B cell (primary cell): Measurements from ENCODE around the gene DNM1. TPM values are rescaled to one million over a fixed set of nuclear protein-coding genes. Genes with fewer than 3 reads are reported as not detected.

ENCODE experiments used
- ATAC-seq: fragments of 200-7000 bp; cut with Tn5 transposase; one replicate; pipeline ENCODE4 v1.10.0; 2021; ENCODE audit warnings: low read depth, mild to moderate bottlenecking, moderate number of reproducible peaks, moderate library complexity
- CTCF ChIA-PET: fragments of 350-600 bp; sonication (Branson Sonifier 250); formaldehyde crosslinking; loops from one replicate; lab custom pipeline; 2021; ENCODE audit warnings: antibody characterized with exemption, inconsistent platforms; lab: Charles Lee
- POLR2A ChIA-PET: fragments of 350-600 bp; sonication (Branson Sonifier 250); formaldehyde crosslinking; loops from one replicate; lab custom pipeline; 2021; ENCODE audit warnings: antibody characterized with exemption; lab: Charles Lee
- DNase-seq: peaks from one replicate; pipeline ENCODE4 v3.0.0; 2013
- H2AFZ ChIP-seq: 2 replicates; pipeline ENCODE4 v1.6.1; 2012; ENCODE audit warnings: mild to moderate bottlenecking, low read depth, low read length; ENCODE audit not compliant: insufficient read depth, poor library complexity, severe bottlenecking
- H3K27ac ChIP-seq, 2 donors: 1 replicate in 1 of 2; 2 replicates in 1 of 2; pipeline ENCODE4 v1.5.1; 2012 to 2013; ENCODE audit warnings: low read length in 2 of 2, mild to moderate bottlenecking in 2 of 2, moderate library complexity in 1 of 2
- H3K27me3 ChIP-seq, 4 experiments: fragments of 200-600 bp in 1 of 4; sonication (generic) in 1 of 4; replicated peaks in 1 of 4; 1 replicate in 2 of 4; 2 replicates in 2 of 4; pipeline versions ENCODE4 v1.6.1 to v1.7.0; 2013 to 2016; ENCODE audit warnings: low read length in 3 of 4, mild to moderate bottlenecking in 2 of 4, mixed read lengths in 1 of 4, moderate library complexity in 1 of 4; ENCODE audit not compliant: insufficient read depth in 4 of 4, control insufficient read depth in 3 of 4; ENCODE audit errors: control extremely low read depth in 1 of 4
- H3K36me3 ChIP-seq, 2 experiments: replicated peaks in 1 of 2; 1 replicate in 1 of 2; 2 replicates in 1 of 2; pipeline versions ENCODE4 v1.6.1 to v1.7.1; 2013; ENCODE audit warnings: low read length in 1 of 2; ENCODE audit not compliant: insufficient read depth in 2 of 2, control insufficient read depth in 1 of 2; ENCODE audit errors: control extremely low read depth in 1 of 2, extremely low read depth in 1 of 2
- H3K4me1 ChIP-seq, 2 donors: fragments of 200-600 bp in 1 of 2; sonication (generic) in 1 of 2; 1 replicate in 1 of 2; 2 replicates in 1 of 2; pipeline versions ENCODE4 v1.5.1 to v1.6.1; 2013 to 2017; ENCODE audit warnings: low read length in 2 of 2; ENCODE audit not compliant: control insufficient read depth in 2 of 2, insufficient read depth in 2 of 2
- H3K4me2 ChIP-seq: replicated peaks from 2 replicates; pipeline ENCODE3; 2012; ENCODE audit warnings: mild to moderate bottlenecking, low read depth, low read length; ENCODE audit not compliant: poor library complexity, severe bottlenecking
- H3K4me3 ChIP-seq, 5 experiments: fragments of 200-600 bp in 1 of 5; sonication (generic) in 1 of 5; 1 replicate in 3 of 5; 2 replicates in 2 of 5; pipeline versions ENCODE4 v1.5.1 to v1.7.0; 2011 to 2016; ENCODE audit warnings: low read length in 4 of 5, mild to moderate bottlenecking in 4 of 5, low read depth in 2 of 5, control low read depth in 1 of 5, moderate library complexity in 1 of 5; ENCODE audit not compliant: insufficient read depth in 1 of 5; ENCODE audit errors: control extremely low read depth in 1 of 5, extremely low read depth in 1 of 5
- H3K79me2 ChIP-seq: fragments of 200-600 bp; sonication (generic); one replicate; pipeline ENCODE4 v1.6.0; 2016; ENCODE audit warnings: low read length; ENCODE audit not compliant: control insufficient read depth, insufficient read depth
- H3K9ac ChIP-seq: fragments of 200-600 bp; sonication (generic); 2 replicates; pipeline ENCODE4 v1.6.1; 2017; ENCODE audit warnings: mild to moderate bottlenecking, low read length, moderate library complexity
- H3K9me3 ChIP-seq, 3 donors: one replicate each; pipeline versions ENCODE4 v1.6.1 to v1.7.1; 2013; ENCODE audit warnings: low read length in 2 of 3; ENCODE audit not compliant: control insufficient read depth in 2 of 3, insufficient read depth in 1 of 3; ENCODE audit errors: control extremely low read depth in 1 of 3
- H4K20me1 ChIP-seq: 2 replicates; pipeline ENCODE4 v1.6.0; 2012; ENCODE audit warnings: mild to moderate bottlenecking, low read length; ENCODE audit not compliant: insufficient read depth, control insufficient read depth, poor library complexity, severe bottlenecking
- H3K27ac Mint-ChIP-seq: one replicate; pipeline ENCODE4 v1.8.0; 2021; ENCODE audit warnings: mixed read lengths
- H3K27me3 Mint-ChIP-seq: one replicate; pipeline ENCODE4 v1.8.0; 2021; ENCODE audit warnings: mixed read lengths
- H3K4me1 Mint-ChIP-seq: one replicate; pipeline ENCODE4 v1.8.0; 2021; ENCODE audit warnings: mixed read lengths
- H3K4me3 Mint-ChIP-seq: one replicate; pipeline ENCODE4 v1.8.0; 2021; ENCODE audit warnings: mixed read lengths
- H3K9me3 Mint-ChIP-seq: one replicate; pipeline ENCODE4 v1.8.0; 2022; ENCODE audit warnings: mixed read lengths; ENCODE audit not compliant: insufficient read depth
- EZH2 ChIP-seq: IDR thresholded peaks from 2 replicates; pipeline ENCODE4 v1.6.1; 2012; ENCODE audit warnings: borderline replicate concordance, low read depth, mild to moderate bottlenecking, moderate library complexity, low read length; ENCODE audit not compliant: insufficient read depth, poor library complexity, severe bottlenecking
- WGBS: methylation state at CpG from one replicate; pipeline ENCODE4 v1.1.5; 2013; ENCODE audit warnings: missing lambda C conversion rate; ENCODE audit not compliant: insufficient coverage; 5-methylcytosine and 5-hydroxymethylcytosine counted together
- intact Hi-C: fragments of 100-400 bp; cut with micrococcal nuclease; formaldehyde crosslinking; loops from one replicate; pipeline ENCODE4 v1.10.0; 2022
- polyA plus RNA-seq: library from polyadenylated mRNA; depleted of rRNA; stranded (reverse); fragments of >200 nt; gene quantifications from 2 replicates; pipeline ENCODE4 v1.2.3, GENCODE V29; 2012
- total RNA-seq, 2 donors: library from RNA; stranded (reverse); fragments of 120-200 nt in 1 of 2; gene quantifications; 1 replicate in 1 of 2; 2 replicates in 1 of 2; pipeline versions ENCODE4 v1.2.3 to v1.2.4, GENCODE V29; 2013 to 2022
- TF ChIP-seq, protein P1 (sequence below): fragments of 200-600 bp; IDR thresholded peaks from one replicate; pipeline ENCODE4 v1.8.0; 2022; ENCODE audit warnings: antibody characterized with exemption, mild to moderate bottlenecking

The DNM1 gene
- total and polyA plus RNA-seq, 2 donors (not counting 1 experiment from before 2014, with no cell fraction given): 0.63 to 1.3 TPM

DNA sequence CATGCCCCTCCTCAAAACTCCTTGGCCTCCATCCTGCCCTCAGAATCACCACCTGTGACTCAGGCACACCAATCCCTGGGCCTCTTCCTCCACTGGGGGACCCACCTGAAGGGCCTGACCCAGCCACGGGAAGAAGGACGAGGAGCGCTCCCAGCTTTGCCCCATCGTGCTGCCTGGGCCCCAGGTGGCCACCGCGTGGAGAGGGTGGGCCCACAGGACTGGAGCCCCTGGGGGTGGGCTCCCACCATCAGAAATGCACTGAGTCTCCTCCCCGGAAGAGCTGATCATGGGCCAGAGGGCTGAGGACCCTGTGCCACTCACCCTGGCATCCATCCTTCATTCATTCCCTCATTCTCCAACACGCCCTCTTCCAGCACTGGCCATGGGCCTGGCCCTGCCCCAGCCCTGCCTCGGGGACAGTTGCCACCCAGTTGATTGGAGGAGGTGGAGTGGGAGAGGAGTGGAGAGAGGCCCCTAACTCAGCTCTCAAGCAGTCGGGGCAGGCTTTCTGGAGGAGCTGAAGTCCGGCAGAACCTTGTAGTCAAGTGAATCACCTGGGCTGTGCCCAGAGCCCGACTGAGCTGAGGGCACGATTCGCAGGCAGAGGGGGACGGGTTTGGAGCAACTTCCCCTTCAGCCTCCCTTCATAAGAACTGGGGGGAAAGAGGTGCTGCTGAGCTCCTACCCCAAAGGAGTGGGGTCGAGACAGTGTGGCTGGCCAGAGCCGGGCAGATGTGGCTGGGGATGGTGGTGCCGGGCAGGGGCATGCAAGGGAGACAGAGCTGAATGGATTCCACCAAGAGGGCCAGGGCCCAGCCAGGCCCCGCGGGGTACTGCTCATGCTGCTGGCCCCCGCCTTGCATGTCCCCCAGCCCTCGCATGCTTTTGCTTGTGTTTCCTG, 29.6 kb downstream of the DNM1 start:
- ChIA-PET POLR2A (no interaction called here), CTCF (no interaction called here)
- Histone ChIP-seq H3K9ac (no peak overlapping the region), H3K27ac (no peak overlapping the region), H3K79me2 (no peaks in the 10 kb centered on the region), H3K4me1 (no peaks in the 10 kb centered on the region), H3K27me3 (no peaks in the 10 kb centered on the region), H3K4me2 (no peak overlapping the region), H2AFZ (no peak overlapping the region), H3K9me3 (peaks cover 0 to 3% (median 0%) of the 10 kb centered on the region in 3 donors), H4K20me1 (no peaks in the 10 kb centered on the region), H3K36me3 (no peaks in the 10 kb centered on the region), H3K4me3 (no peak overlapping the region)
- Mint-ChIP-seq H3K27ac (no peak overlapping the region), H3K4me3 (no peak overlapping the region), H3K4me1 (no peaks in the 10 kb centered on the region), H3K9me3 (no peaks in the 10 kb centered on the region), H3K27me3 (peaks cover 4% of the 10 kb centered on the region)
- DNase-seq (no peak), ATAC-seq (no peak)
- intact Hi-C loops: no loop called here
- no peak for TF ChIP-seq EZH2
- TF ChIP-seq, protein P1, sequence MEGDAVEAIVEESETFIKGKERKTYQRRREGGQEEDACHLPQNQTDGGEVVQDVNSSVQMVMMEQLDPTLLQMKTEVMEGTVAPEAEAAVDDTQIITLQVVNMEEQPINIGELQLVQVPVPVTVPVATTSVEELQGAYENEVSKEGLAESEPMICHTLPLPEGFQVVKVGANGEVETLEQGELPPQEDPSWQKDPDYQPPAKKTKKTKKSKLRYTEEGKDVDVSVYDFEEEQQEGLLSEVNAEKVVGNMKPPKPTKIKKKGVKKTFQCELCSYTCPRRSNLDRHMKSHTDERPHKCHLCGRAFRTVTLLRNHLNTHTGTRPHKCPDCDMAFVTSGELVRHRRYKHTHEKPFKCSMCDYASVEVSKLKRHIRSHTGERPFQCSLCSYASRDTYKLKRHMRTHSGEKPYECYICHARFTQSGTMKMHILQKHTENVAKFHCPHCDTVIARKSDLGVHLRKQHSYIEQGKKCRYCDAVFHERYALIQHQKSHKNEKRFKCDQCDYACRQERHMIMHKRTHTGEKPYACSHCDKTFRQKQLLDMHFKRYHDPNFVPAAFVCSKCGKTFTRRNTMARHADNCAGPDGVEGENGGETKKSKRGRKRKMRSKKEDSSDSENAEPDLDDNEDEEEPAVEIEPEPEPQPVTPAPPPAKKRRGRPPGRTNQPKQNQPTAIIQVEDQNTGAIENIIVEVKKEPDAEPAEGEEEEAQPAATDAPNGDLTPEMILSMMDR: no peak
- 93% methylated on average over 17 of the region's 22 CpGs for WGBS

DNA sequence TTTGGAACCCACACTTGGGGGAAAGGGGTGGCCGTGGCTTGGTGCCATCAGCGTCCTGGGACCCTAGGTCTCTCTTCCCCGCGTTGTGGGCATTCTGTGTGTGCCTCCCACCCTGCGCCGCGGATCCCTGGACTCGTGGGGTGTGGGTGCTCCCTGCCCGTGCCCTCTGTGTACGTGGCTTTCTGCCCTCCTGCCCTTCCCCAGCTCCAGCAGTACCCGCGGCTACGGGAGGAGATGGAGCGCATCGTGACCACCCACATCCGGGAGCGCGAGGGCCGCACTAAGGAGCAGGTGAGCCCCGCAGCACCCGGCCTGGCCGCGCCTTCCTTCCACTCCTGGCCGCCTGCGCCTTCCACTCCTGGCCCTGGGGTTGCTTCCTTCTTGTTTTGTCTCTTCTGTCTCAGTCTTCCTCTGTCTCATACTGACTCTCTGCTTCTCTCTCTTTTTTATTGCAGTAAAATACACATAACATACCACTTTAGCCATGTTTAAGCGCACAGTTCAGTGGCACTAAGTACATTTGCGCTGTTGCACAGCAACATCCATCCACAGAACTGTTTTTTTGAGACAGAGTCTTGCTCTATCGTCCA, 30.7 kb downstream of the DNM1 start:
- Histone ChIP-seq H3K4me3 (no peak overlapping the region), H3K79me2 (no peaks in the 10 kb centered on the region), H3K4me2 (no peak overlapping the region), H3K27me3 (no peaks in the 10 kb centered on the region), H3K4me1 (no peaks in the 10 kb centered on the region), H3K9ac (no peak overlapping the region), H3K36me3 (no peaks in the 10 kb centered on the region), H3K27ac (no peak overlapping the region), H3K9me3 (no peaks in the 10 kb centered on the region), H4K20me1 (no peaks in the 10 kb centered on the region), H2AFZ (no peak overlapping the region)
- CTCF ChIA-PET: no interaction called here
- DNase-seq (no peak), ATAC-seq (no peak)
- WGBS: 90% methylated on average over 28 of the region's 28 CpGs
- Mint-ChIP-seq H3K4me1 (no peaks in the 10 kb centered on the region), H3K4me3 (no peak overlapping the region), H3K27me3 (peaks cover 5% of the 10 kb centered on the region), H3K9me3 (no peaks in the 10 kb centered on the region), H3K27ac (no peak overlapping the region)
- no peak for TF ChIP-seq EZH2
- TF ChIP-seq, protein P1: no peak
- intact Hi-C loops: no loop called here
- POLR2A ChIA-PET: no interaction called here
